Measurements from ENCODE around the gene SFXN3. TPM values are rescaled to one million over a fixed set of nuclear protein-coding genes. Genes with fewer than 3 reads are reported as not detected.

SFXN3 gene
- total and polyA plus RNA-seq, 2 of the 8 experiments (the other 6 are each of a cell fraction or from before 2014, with no cell fraction given): 2.6 to 2.8 TPM

DNA sequence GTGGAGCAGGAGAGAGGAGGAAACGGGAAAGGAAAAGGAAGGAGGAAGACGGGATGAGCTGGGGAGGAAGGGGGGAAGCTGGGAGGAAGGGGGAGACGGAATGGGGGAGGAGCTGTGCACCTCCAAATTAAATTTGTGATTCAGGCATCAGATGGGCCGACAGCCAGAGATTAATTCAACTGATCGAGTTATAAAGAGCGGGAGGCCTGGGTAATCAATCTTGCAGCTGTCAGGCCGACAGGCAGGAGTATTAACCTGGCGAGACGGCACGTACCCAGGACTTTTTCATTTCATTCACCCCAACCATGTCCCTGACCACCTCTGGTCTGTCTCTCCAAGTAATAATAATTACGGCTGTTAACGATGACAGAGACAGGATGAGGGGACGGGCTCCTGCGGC is 56.9 kb downstream of the SFXN3 start:
- Histone ChIP-seq H3K14ac (ENCODE audit: insufficient read length) (no peak overlapping the region), H3K4me3 (ENCODE audit: extremely low read depth in 1 of 4, insufficient read depth in 2 of 4, low read depth in 3 of 4, low read length in 4 of 4) (no peak overlapping the region), H3K23me2 (ENCODE audit: low read depth, low read length) (peaks cover 2% of the 10 kb centered on the region; the same call in 1 of the 2 replicates), H2BK15ac (ENCODE audit: low read length) (no peak overlapping the region), H3K27me3 (replicated peaks in 1 of 4; ENCODE audit: control insufficient read depth in 3 of 4, extremely low read depth in 1 of 4, insufficient read depth in 3 of 4, low read length in 3 of 4) (peaks cover 0 to 16% (median 3%) of the 10 kb centered on the region in 4 experiments; a peak in 5 of 7 replicates), H3K27ac (ENCODE audit: low read depth, low read length) (no peak overlapping the region), H2AK5ac (ENCODE audit: low read depth, low read length) (no peak overlapping the region), H3K79me2 (ENCODE audit: control insufficient read depth in 1 of 2, insufficient read depth in 2 of 2, low read length in 2 of 2) (no peaks in the 10 kb centered on the region), H3K18ac (ENCODE audit: extremely low read depth, low read length) (no peak overlapping the region), H3K9me3 (ENCODE audit: insufficient read depth in 2 of 2, low read depth in 1 of 2, low read length in 1 of 2) (no peaks in the 10 kb centered on the region), H3K4me1 (replicated peaks in 1 of 4; ENCODE audit: control insufficient read depth in 3 of 4, insufficient read depth in 4 of 4, low read length in 3 of 4) (peaks cover 0 to 3% (median 1%) of the 10 kb centered on the region in 4 experiments; a peak in 1 of 7 replicates), H2BK12ac (ENCODE audit: low read depth, low read length) (no peak overlapping the region), H2BK5ac (ENCODE audit: low read depth, low read length) (no peak overlapping the region), H3K56ac (replicated peaks; ENCODE audit: insufficient read length, low read depth, low read length) (no peak overlapping the region), H3K4me2 (ENCODE audit: insufficient read depth in 1 of 2, low read depth in 2 of 2, low read length in 2 of 2) (no peak overlapping the region), H3K79me1 (ENCODE audit: low read depth, low read length) (no peaks in the 10 kb centered on the region), H4K8ac (ENCODE audit: extremely low read depth, insufficient read depth, low read length) (no peak overlapping the region), H2AFZ (ENCODE audit: low read length) (no peak overlapping the region), H2BK20ac (ENCODE audit: low read length) (no peak overlapping the region), H3K36me3 (ENCODE audit: control insufficient read depth in 2 of 4, insufficient read depth in 4 of 4, low read length in 3 of 4) (no peaks in the 10 kb centered on the region), H2BK120ac (replicated peaks; ENCODE audit: low read depth, low read length) (no peak overlapping the region), H4K91ac (replicated peaks; ENCODE audit: insufficient read length, low read length) (no peak overlapping the region), H3K23ac (ENCODE audit: insufficient read length) (no peak overlapping the region), H3K9ac (replicated peaks in 1 of 4; ENCODE audit: extremely low read depth in 1 of 4, low read depth in 3 of 4, low read length in 3 of 4) (no peak overlapping the region), H4K20me1 (replicated peaks in 1 of 2; ENCODE audit: control insufficient read depth in 1 of 2, insufficient read depth in 2 of 2, low read length in 2 of 2) (peaks cover 0 to 1% of the 10 kb centered on the region in 2 experiments), H3K4ac (replicated peaks; ENCODE audit: insufficient read length, low read depth, low read length) (no peak overlapping the region), H4K5ac (ENCODE audit: insufficient read length, low read depth, low read length) (no peak overlapping the region)
- DNase-seq (ENCODE audit: low read depth in 1 of 2, low spot score in 2 of 2): no peak
- no peak for FAIRE-seq
- WGBS, 2 experiments (ENCODE audit: extremely low coverage in 1 of 2, insufficient coverage in 1 of 2, insufficient read length in 1 of 2, insufficient replicate concordance in 2 of 2, low coverage in 1 of 2, low lambda C conversion rate in 2 of 2, missing lambda C conversion rate in 1 of 2): 94% methylated on average over 11 of the region's 14 CpGs; no CpG with 5 or more reads in 1 of the 2 experiments
- ChIA-PET POLR2A (ENCODE audit: partially characterized antibody) (interaction anchor here (2.0 kb wide), 1 partner anchor 14 kb away, joined by 4 read pairs; no protein-coding TSS in a partner anchor), CTCF (ENCODE audit: partially characterized antibody) (interaction anchor here (1.1 to 59.5 kb wide), 7 partner anchors 5 to 74 kb away, joined by 5 to 2176 read pairs (median 15); partner anchors contain the start of genes KAZALD1, PDZD7 and SFXN3)
- TF ChIP-seq ZNF274 (IDR thresholded peaks at IDR 0.05; ENCODE audit: borderline replicate concordance, extremely low read depth, low read length) (no peak), TBP (IDR thresholded peaks at IDR 0.05; ENCODE audit: low read depth, low read length) (no peak), PHF8 (conservative IDR thresholded peaks at IDR 0.05; ENCODE audit: low read depth, low read length) (no peak), TAF7 (optimal IDR thresholded peaks at IDR 0.05; ENCODE audit: borderline replicate concordance, low read depth, low read length) (no peak), EP300 (IDR thresholded peaks at IDR 0.05; ENCODE audit: borderline replicate concordance in 1 of 2, low read depth in 2 of 2, low read length in 2 of 2) (no peak)

Data from H1 (cell line).